SK-N-SH treated with all-trans-retinoic acid at 6 μM for 48 hours (cell line): ENCODE data around the gene BUB3.

Experiments used
- ATAC-seq: fragments of 200-7000 bp; cut with Tn5 transposase; 3 replicates; pipeline ENCODE4 v1.9.1; 2020; ENCODE audit warnings: mild to moderate bottlenecking, moderate library complexity
- BACH2 ChIP-seq: fragments of 250-450 bp; sonication (Bioruptor Pico); IDR thresholded peaks from 2 replicates; pipeline ENCODE4 v1.9.0; 2021; ENCODE audit warnings: mild to moderate bottlenecking, borderline replicate concordance
- CSRNP3 ChIP-seq: fragments of 250-450 bp; sonication (Bioruptor Pico); IDR thresholded peaks from 2 replicates; pipeline ENCODE4 v1.5.1; 2021; ENCODE audit warnings: mild to moderate bottlenecking, moderate library complexity
- ESRRG ChIP-seq: fragments of 250-450 bp; sonication (Bioruptor Pico); IDR thresholded peaks from 2 replicates; pipeline ENCODE4 v1.6.1; 2021; ENCODE audit warnings: mild to moderate bottlenecking
- ISL1 ChIP-seq: fragments of 250-450 bp; sonication (Bioruptor Pico); IDR thresholded peaks from 2 replicates; pipeline ENCODE4 v2.1.2; 2022; ENCODE audit warnings: mild to moderate bottlenecking, moderate library complexity
- OSR1 ChIP-seq: fragments of 250-450 bp; sonication (Bioruptor Pico); IDR thresholded peaks from 2 replicates; pipeline ENCODE4 v1.8.0; 2022; ENCODE audit warnings: moderate library complexity, mild to moderate bottlenecking, inconsistent platforms
- PATZ1 ChIP-seq: fragments of 250-450 bp; sonication (Bioruptor Pico); IDR thresholded peaks from 2 replicates; pipeline ENCODE4 v1.8.0; 2020; ENCODE audit warnings: mild to moderate bottlenecking, moderate library complexity, borderline replicate concordance
- POU6F1 ChIP-seq: fragments of 250-450 bp; sonication (Bioruptor Pico); IDR thresholded peaks from 2 replicates; pipeline ENCODE4 v1.8.0; 2021; ENCODE audit warnings: low read depth, mild to moderate bottlenecking, moderate library complexity, borderline replicate concordance
- PPARA ChIP-seq: fragments of 250-450 bp; sonication (Bioruptor Pico); IDR thresholded peaks from 2 replicates; pipeline ENCODE4 v1.5.0; 2020; ENCODE audit warnings: mild to moderate bottlenecking, borderline replicate concordance
- RARB ChIP-seq: fragments of 250-450 bp; sonication (Bioruptor Pico); IDR thresholded peaks from 2 replicates; pipeline ENCODE4 v1.8.0; 2021; ENCODE audit warnings: mild to moderate bottlenecking, moderate library complexity
- SNAI2 ChIP-seq: fragments of 250-450 bp; sonication (Bioruptor Pico); IDR thresholded peaks from 2 replicates; pipeline ENCODE4 v1.5.0; 2020; ENCODE audit warnings: mild to moderate bottlenecking, moderate library complexity
- TCF4 ChIP-seq: fragments of 250-450 bp; sonication (Bioruptor Pico); IDR thresholded peaks from 2 replicates; pipeline ENCODE4 v1.8.0; 2021; ENCODE audit warnings: mild to moderate bottlenecking, moderate library complexity, borderline replicate concordance
- TOX ChIP-seq: fragments of 250-450 bp; sonication (Bioruptor Pico); IDR thresholded peaks from 2 replicates; pipeline ENCODE4 v1.8.0; 2021; ENCODE audit warnings: mild to moderate bottlenecking, moderate library complexity, borderline replicate concordance
- TSHZ2 ChIP-seq: fragments of 250-450 bp; sonication (Bioruptor Pico); IDR thresholded peaks from 2 replicates; pipeline ENCODE4 v1.5.0; 2020; ENCODE audit warnings: mild to moderate bottlenecking, moderate library complexity
- ZFP3 ChIP-seq: fragments of 250-450 bp; sonication (Bioruptor Pico); IDR thresholded peaks from 2 replicates; pipeline ENCODE4 v1.5.0; 2020; ENCODE audit warnings: mild to moderate bottlenecking, moderate library complexity
- ZFP30 ChIP-seq: fragments of 450-650 bp; formaldehyde crosslinking; IDR thresholded peaks from 2 replicates; pipeline ENCODE4 v1.5.0; 2022; ENCODE audit warnings: mild to moderate bottlenecking, moderate library complexity
- ZNF565 ChIP-seq: fragments of 450-650 bp; formaldehyde crosslinking; conservative IDR thresholded peaks from 2 replicates; pipeline ENCODE4 v1.5.0; 2020; ENCODE audit warnings: low read depth, mild to moderate bottlenecking, moderate library complexity
- ZNF70 ChIP-seq: fragments of 450-650 bp; formaldehyde crosslinking; IDR thresholded peaks from 2 replicates; pipeline ENCODE4 v1.5.0; 2020; ENCODE audit warnings: mild to moderate bottlenecking, moderate library complexity

Gene BUB3

GRCh38 chr10:123146894-123147634 lies 7.1 kb upstream of the BUB3 start:
- TF ChIP-seq TSHZ2 (CRISPR knock-in tag), result no peak
- no peak for TF ChIP-seq PPARA (CRISPR knock-in tag)
- no peak for TF ChIP-seq ZFP30 (CRISPR knock-in tag)
- TF ChIP-seq TCF4 (CRISPR knock-in tag), result no peak
- no peak for ATAC-seq

- TF ChIP-seq CSRNP3 (CRISPR knock-in tag) (no peak), ESRRG (CRISPR knock-in tag) (no peak), ZNF70 (no peak), TCF4 (CRISPR knock-in tag) (no peak), RARB (no peak), OSR1 (no peak), PPARA (CRISPR knock-in tag) (no peak), ZFP3 (CRISPR knock-in tag) (no peak), BACH2 (CRISPR knock-in tag) (no peak), PATZ1 (CRISPR knock-in tag) (no peak), TSHZ2 (CRISPR knock-in tag) (no peak), POU6F1 (CRISPR knock-in tag) (no peak), ZNF565 (CRISPR knock-in tag) (no peak), TOX (no peak), SNAI2 (CRISPR knock-in tag) (no peak), ZFP30 (CRISPR knock-in tag) (no peak), ISL1 (CRISPR knock-in tag) (no peak)
- ATAC-seq, result no peak
Measured at GRCh38 chr10:123147635-123148413, 6.4 kb upstream of the BUB3 start, which contains the start of gene HMX2. Gene HMX2 (plus strand): TSS chr10:123148136. CDS start chr10:123148379, 243 bp downstream.
